NK-92 (cell line): ENCODE results near the gene PRTFDC1.
"Not testable (repeated sequence)": the region's sequence is repeated elsewhere in the genome, so short reads cannot be mapped to it uniquely, and the experiment has no call there.

Experiments used
- DNase-seq: peaks from one replicate; lab custom pipeline; 2025; ENCODE audit not compliant: unreplicated experiment; lab: John Stamatoyannopoulos, UW

PRTFDC1 gene

DNA sequence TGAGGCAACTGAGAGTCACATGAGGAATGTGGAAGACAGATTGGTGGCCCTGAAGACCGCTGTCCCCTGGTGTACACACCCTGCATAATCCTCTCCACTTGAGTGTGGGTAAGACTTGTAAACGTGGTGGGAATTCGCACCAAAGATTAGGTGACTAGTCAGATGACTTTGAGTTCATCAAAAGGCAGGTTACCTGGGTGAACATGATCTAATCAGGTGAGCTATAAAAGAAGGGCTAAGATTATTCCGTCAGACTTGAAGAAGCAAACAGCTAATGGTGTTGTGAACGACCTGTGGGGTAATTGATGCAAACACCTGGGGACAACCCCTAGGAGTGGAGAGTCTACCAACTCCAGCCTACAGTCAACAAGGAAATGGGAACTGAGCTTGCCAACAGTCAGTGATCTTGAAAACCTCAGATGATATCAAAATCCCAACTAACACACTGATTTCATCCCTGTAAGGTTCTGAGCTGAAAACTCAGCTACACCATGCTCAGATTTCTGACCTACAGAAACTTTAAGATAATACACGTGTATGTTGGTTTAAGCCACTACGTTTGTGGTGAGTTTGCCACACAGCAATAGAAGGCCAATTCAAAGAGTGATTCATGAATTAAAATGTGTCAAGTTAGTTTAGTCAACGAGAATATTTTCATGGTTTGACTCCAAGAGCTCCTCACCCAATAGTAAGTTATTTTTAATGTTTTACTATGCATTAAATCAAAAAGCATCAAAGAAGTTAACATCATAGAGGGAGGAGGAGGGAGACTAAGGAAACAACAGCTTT, 16.7 kb downstream of the PRTFDC1 start:
- no peak for DNase-seq

DNA sequence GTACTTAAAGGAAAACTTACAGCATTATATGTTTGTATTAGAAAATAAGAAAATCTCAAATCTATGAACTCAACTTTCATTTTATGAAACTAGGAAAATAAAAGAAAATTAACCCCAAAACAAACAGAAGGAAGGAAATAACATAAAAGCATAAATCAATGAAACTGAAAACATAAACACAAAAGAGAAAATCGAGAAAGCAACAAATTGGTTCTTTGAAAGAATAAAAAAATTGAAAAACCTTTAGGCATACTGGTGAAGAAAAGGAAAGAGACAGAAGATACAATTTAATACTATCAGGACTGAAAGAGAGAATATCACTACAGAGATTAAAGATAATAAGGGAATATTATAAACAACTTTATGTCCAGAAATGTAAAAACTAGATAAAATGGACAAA, 21.2 kb downstream of the PRTFDC1 start:
- DNase-seq = no peak

GRCh38 chr10:24930427-24930826, 22.0 kb downstream of the PRTFDC1 start:
- no peak for DNase-seq

- no peak for DNase-seq
Observed at GRCh38 chr10:24929904-24930303, 22.5 kb downstream of the PRTFDC1 start.

GRCh38 chr10:24929056-24929544, 23.3 kb downstream of the PRTFDC1 start:
- DNase-seq = no peak

GRCh38 chr10:24928163-24928562, 24.2 kb downstream of the PRTFDC1 start:
- no peak for DNase-seq

GRCh38 chr10:24926557-24926956, 25.8 kb downstream of the PRTFDC1 start:
- no peak for DNase-seq

DNA sequence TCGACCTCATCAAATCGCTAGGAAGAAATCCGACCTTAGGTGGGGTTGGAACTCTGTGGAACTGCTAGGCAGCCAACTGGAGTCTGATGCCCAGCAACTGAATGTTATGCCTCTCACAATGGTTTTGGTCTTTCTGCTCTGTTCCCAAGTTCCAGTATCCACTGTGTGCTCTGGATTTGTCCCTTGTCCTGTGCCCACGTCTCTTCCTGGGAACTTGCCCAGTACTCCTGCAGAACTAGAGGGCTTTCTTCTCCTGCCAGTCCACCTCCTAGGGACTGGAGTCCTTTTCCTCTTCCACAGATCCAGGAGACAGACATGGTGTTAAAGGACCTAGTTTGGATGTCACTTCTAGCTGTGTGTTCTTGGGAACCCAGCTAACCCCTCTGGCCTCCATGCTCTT, 26.6 kb downstream of the PRTFDC1 start:
- no peak for DNase-seq

DNA sequence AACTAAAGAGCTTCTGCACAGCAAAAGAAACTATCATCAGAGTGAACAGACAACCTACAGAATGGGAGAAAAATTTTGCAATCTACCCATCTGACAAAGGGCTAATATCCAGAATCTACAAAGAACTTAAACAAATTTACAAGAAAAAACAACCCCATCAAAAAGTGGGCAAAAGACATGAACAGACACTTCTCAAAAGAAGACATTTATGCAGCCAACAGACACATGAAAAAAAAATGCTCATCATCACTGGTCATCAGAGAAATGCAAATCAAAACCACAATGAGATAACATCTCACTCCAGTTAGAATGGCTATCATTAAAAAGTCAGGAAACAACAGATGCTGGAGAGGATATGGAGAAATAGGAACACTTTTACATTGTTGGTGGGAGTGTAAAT, 27.9 kb downstream of the PRTFDC1 start:
- not testable (repeated sequence) for DNase-seq

DNA sequence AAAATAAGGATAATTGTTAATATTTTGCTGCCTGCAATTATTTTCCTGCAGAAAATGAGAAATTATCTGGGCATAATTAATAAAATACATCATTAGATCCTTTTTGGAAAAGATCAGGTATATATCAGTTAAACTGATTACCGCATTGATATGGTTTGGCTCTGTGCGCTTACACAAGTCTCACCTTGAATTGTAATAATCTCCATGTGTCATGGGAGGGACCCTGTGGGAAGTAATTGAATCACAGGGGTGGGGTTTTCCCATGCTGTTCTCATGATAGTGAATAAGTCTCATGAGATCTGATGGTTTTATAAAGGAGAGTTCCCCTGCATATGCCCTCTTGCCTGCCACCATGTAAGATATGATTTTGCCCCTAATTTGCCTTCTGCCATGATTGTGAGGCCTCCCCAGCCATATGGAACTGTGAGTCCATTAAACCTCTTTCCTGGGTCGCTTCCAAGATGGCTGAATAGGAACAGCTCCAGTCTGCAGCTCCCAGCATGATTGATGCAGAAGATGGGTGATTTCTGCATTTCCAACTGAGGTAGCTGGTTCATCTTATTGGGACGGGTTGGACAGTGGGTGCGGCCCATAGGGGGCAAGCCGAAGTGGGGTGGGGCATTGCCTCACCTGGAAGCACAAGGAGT, 30.1 kb downstream of the PRTFDC1 start:
- not testable (repeated sequence) for DNase-seq

GRCh38 chr10:24920907-24921881, 31.2 kb downstream of the PRTFDC1 start:
- no peak for DNase-seq

DNA sequence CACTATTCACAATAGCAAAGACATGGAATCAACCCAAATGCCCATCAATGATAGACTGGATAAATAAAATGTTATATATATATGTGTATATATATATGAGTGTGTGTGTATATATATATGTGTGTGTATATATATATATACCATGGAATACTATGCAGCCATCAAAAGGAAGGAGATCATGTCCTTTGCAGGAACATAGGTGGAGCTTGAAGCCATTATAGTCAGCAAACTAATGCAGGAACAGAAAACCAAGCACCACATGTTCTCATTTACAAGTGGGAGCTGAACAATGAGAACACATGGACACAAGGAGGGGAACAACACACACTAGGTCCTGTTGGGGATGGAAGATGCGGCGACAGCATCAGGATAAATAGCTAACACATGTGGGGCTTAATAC, 32.2 kb downstream of the PRTFDC1 start:
- not testable (repeated sequence) for DNase-seq

DNA sequence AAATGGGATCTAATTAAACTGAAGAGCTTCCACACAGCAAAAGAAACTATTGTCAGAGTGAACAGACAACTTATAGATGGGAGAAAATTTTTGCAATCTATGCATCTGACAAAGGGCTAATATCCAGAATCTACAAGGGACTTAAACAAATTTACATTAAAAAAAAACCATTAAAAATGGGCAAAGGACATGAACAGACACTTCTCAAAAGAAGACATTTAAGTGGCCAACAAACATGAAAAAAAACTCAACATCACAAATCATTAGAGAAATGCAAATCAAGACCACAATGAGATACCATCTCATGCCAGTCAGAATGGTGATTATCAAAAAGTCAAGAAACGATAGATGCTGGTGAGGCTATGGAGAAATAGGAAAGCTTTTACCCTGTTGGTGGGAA, 32.8 kb downstream of the PRTFDC1 start:
- not testable (repeated sequence) for DNase-seq

DNA sequence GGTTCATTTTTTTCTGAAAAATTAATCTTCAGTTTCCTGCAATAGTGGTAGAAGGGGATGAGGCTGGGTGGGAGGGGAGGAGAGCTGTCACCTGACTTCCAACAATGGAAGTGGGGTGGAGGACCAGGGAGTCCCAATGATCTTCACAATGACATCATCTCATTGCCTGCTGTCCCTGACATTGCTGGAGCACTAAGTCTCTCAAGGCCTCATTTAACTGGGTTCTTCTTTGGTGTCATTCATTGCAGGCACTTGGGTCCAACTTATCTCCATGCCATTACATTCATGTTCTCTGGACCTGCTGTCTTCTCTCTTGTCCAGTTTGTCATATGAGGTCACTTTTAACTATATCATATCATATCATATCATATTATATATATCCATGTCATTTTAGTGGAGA, 34.4 kb downstream of the PRTFDC1 start:
- no peak for DNase-seq

DNA sequence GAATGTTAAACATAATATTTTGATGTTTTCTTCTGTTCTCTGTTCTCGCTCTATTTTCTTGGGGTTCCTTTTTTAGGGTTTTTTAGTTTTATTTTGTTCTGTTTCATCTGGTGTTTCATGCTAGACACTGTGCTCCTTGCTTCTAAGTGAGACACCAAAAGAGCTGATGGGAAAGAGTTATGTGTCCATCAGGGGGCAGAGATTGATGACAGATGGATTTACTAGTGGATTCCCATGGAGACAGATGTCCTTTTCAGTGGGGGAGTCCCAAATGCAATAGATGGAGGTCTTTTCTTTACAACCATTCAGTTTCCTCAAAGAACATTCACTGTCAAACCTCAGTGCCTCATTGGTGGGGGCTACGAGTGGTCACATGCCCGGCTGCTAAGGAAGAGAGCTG, 34.9 kb downstream of the PRTFDC1 start:
- DNase-seq = no peak

DNA sequence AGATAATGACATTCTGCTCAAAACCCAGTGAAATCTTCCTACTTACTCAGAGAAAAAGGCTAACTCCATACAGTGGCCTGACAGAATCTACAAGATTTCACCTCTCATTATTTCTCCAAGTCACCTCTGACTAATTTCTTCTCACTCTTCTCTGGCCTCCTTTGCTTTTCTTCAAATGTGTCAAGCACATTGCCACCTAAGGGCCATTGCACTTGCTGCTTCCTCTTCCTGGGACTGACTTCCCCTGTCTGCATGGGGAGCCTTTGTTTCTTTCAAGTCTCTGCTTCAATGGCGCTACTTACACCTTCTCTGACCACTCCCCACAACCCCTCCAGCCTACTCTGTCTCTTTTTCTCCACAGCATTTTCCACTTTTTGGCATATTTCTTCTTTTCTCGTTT, 36.0 kb downstream of the PRTFDC1 start:
- DNase-seq = no peak

DNA sequence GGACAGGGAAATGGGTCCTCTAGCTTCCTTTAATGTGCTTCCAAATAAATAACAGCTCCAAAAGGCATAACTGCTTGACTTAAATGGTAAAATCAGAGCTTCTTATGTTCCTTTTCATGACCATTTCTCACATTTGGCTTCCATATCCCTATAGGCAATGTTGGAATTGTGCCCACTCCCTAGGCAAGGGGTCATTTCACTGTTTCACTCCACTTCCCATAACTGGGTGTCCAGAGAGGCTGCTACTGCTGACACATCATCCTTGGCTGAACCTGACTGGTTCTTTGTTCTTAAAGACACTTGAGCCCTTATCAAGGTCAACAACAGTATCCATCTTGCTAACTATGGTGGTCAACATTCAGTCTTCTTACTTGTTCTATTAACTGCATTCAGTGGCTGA, 37.1 kb downstream of the PRTFDC1 start:
- DNase-seq = no peak

- DNase-seq = no peak
Observed at GRCh38 chr10:24914148-24914547, 38.3 kb downstream of the PRTFDC1 start.

GRCh38 chr10:24912215-24912614, 40.2 kb downstream of the PRTFDC1 start:
- no peak for DNase-seq

DNA sequence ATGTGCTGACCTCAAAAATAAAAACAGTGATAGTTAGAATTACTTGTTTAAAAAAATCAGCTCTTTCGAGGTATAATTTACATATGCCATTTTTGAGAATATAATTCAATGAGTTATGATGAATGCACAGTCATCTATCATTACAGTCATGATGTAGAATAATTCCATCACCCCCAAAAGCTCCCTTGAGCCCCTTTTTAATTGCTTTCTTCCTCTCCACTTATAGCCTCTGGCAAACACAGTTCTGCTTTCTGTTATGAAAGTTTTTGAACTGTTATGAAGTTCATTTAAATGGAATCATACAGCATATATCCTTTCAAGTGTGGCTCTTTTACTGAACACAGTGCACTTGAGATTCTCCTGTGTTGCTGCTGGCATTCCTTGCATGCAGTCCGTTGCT, 41.4 kb downstream of the PRTFDC1 start:
- no peak for DNase-seq

GRCh38 chr10:24910574-24910973, 41.8 kb downstream of the PRTFDC1 start:
- no peak for DNase-seq
